HK-2 (cell line): ENCODE measurements around the gene TLX2.
A peak's percentile ranks its signal among the peaks of the same experiment; 100 is the strongest.

Experiments
- DNase-seq: peaks from one replicate; pipeline ENCODE4 v3.0.0-alpha.2; 2018; ENCODE audit not compliant: unreplicated experiment

The TLX2 gene

DNA sequence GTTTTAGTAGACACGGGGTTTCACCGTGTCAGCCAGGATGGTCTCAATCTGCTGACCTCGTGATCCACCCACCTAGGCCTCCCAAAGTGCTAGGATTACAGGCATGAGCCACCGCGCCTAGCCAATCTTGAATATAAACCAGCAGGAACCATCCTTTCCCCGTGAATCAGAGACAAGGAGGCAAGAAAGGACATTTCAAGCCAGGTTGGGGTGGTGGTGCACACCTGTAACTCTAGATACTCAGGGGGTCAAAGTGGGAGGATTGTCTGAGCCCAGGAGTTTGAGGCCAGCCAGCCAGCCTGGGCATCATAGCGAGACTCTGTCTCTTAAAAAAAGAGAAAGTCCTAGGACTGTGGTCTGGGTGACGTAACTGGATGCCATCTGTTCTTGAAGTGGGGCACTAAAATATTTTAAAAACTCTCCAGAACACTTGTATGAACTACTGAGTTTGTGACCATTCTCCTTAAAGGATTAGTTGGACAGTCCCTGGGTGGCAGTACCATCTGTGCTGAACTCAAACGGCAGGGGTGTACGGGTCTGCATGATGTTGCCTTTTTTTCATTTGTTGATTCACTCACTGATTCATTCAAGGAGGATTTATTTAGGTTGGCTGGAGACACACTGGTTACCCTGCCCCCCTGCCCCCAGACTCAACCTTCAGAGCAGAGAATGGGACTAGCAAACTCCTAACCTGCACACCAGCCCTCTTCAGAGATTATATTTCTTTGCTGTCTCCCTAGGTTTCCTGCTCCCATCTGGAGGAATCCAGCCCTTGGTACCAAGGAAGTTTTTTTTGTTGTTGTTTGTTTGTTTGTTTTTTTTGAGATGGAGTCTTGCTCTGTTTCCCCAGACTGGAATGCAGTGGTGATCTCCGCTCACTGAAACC, 2.9 kb upstream of the TLX2 start:
- no peak for DNase-seq

DNA sequence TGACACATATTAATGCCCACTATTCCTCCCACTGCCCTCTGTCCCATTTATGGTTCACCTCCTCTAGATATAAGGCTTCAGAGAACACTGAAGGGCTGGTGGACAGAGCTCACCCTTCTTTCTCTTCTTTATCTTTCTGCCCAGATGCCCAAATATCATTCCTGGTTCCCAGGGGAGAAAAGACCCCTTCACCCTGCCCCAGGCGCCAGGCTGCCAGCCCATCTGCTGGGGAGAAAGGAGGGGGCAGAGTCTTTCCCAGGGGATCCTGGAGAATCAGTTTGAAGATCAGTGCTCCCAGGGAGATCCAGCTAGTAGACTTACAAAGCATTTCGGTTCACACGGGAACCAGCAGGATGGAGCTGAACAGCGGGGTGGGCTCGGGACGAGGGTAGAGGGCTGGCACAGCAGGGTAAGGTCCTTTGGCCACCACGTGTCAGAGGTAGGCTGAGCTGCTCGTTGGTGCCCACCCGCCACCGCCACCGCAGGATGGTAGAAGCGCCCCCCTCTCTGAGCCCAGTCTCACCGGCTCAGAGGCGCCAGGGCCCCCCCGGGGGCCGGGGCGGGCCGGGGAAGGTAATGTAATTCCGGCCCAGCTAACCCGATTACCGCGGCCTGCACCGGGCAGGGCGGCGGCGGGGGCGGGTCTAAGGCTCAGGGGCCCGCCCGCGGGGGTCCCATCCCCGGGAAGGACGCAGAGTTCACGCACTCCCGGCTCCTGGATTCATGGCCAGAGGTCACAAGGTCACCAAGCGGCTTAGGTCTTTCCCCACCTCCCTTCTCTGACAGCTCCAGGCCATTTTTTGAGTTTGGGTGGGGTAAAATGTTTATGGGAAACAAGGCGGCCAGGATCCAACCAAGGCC, 1.3 kb upstream of the TLX2 start:
- DNase-seq: no peak

GRCh38 chr2:74513605-74514367, 464 bp upstream of the TLX2 start:
- DNase-seq: no peak

DNA sequence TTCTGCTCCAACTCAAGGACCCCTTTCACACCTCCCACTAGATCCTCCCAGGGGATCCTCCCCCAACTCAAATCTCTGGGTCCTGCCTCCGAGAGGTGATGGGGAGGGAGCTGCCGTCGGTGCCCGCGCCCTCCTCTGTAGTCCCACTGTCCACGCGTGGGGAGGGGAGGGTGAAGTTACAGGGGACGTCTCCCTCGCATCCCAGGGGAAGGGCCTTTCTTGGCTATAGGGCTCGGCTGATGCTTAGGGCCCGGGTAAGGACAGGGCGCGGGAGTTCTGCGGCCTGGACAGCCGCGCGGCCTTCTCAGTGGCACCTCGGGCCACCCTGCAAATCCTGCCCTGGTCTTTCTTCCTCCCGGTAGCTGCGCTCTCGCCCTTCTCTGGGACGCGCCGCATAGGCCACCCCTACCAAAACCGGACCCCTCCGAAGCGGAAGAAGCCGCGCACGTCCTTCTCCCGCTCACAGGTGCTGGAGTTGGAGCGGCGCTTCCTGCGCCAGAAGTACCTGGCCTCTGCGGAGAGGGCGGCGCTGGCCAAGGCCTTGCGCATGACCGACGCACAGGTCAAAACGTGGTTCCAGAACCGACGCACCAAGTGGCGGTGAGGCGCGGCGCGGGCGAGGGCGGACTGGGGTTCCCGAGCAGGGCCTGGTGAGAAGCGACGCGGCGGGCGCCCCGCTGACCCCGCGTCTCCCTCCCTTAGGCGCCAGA, 1.2 kb downstream of the TLX2 start:
- DNase-seq: no peak

DNA sequence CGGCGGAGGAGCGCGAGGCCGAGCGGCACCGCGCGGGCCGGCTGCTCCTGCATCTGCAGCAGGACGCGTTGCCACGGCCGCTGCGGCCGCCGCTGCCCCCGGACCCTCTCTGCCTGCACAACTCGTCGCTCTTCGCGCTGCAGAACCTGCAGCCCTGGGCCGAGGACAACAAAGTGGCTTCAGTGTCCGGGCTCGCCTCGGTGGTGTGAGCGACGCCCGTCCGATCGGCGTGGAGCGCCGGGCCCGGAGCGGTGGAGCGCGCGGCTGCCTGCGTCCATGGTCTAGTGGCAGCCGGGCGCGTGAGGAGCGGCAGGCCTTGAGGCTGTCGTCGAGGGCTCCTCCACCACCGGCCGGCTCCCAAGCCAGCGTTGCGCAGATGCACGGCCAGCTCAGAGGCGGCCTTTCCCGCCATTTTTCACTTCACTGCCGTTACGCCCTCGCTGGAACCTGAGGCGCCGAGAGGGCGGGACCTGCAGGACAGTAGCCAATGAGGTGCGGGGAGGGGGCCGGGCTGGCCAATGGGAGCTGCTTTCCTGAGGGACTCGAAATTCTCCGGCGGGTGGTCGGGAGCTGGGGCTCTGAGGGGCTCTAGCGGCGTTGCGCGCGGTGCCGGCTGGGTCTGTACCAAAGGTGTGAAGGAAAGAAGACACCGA, 1.9 kb downstream of the TLX2 start:
- DNase-seq: no peak

- no peak for DNase-seq
Observed at GRCh38 chr2:74516650-74517049, 2.4 kb downstream of the TLX2 start.

- no peak for DNase-seq
Observed at GRCh38 chr2:74522516-74522915, 8.3 kb downstream of the TLX2 start.

DNA sequence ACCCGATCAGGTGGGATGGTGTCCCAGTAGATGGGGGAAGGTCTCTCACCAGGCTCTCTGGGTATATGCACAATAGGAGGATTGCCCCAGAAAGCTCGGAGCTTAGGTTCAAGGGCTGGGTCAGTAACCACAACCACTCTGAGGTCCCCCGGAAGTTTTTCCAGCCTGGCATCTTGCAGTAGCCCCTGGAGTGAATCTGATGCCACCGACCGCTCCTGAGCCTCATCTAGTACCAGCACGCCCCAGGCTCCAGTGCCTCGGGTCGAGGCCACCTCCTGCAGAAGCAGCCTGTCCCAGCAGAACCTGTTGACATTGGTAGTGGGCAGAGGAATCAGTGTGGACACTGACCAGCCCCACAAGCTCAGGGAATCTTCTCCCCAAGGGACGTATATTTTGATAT, 9.8 kb downstream of the TLX2 start:
- no peak for DNase-seq

- DNase-seq: no peak
Observed at GRCh38 chr2:74524955-74525716, 10.9 kb downstream of the TLX2 start.

DNA sequence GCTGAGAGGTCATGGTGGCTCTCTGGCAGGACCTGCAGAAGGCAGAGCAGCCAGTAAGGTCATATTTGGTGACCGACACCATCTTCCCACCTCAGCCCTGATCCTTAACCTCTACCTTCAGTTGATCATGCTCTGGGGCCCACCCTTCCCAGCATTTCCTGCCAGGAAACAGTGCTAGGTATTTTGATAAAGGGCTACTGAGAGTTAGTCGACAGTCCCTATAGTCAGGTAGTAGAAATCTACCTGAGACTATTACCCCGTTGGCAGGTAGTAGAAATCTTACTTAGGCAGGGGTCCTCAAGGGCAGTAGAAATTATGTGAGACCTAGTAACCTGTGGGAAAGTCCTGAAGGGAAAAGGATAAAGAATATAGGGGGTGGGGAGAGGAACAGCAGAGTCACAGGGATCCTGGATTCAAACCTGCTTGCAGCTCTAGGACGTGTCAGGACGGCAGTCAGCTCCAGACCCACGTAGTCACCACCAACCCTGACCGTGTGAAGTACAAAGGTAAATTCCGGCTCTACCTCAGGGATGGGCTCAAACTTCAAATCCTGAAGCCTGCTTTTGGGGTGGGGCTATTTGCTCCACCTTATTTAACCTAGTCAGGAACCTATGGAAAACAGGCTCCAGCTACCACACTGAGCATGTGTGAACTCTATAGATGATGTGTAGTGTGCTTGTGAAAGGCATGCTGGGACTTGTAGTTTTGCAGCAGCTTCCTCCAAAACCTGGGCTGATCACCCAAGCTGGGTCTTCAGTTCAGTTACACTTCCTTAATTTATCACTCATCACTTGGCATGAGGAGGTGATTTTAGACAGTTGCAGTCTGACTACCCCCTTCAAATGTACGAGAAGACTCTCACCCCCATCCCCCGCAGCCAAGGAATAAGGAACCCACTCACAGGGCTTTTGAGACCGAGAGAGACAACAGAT, 11.7 kb downstream of the TLX2 start, which contains the start of gene DQX1:
Gene DQX1 (minus strand): TSS at position 515 of the 932 bp plus-strand sequence. CDS start 502 bp downstream, at position 13.
- DNase-seq: no peak

DNA sequence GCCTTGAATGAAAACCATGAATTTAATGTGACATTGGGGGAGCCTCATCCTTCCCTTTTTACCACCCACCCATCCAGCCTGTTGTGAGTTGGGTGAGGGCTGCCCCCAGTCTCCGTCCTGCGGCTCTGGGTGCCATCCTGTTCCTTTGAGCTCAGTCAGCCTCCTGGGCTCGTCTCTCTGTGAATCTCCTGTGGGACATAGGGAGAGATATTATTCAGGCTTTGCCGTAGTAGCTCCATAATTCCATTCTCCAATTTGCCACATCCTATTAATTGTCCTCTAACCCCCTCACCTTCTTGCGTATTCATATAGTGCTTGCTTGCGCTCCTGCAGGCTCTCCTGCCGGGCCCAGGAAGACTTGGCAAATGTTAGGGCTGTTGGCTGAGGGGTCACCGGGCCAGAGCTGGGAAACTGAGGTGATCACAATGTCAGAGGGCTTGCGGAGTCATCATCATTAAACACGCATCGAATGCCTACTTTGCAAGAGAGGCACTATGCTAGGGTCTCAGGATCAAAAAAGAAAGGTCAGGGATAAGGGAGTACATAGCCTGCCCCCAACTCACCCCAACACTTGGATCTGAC, 12.5 kb downstream of the TLX2 start:
- DNase-seq: no peak

DNA sequence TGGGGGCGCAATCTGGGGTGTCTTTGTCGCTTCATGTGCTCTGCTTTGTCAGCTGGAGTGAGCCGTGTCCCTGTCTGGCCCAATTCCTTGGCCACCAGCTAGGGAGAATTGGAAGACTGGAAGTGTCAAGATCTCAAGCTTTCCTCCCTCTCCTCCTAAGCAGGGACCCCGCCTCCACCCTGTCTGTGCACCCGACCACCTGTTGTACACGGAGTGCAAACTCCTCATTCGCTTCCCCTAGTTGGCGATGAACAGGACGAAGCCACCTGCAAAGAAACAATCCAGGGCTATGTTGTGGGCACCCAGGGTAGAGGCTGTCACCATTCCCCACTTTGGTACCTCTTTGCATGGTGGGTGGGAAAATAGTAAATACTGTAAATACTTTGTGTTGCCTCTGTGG, 13.5 kb downstream of the TLX2 start:
- no peak for DNase-seq

DNA sequence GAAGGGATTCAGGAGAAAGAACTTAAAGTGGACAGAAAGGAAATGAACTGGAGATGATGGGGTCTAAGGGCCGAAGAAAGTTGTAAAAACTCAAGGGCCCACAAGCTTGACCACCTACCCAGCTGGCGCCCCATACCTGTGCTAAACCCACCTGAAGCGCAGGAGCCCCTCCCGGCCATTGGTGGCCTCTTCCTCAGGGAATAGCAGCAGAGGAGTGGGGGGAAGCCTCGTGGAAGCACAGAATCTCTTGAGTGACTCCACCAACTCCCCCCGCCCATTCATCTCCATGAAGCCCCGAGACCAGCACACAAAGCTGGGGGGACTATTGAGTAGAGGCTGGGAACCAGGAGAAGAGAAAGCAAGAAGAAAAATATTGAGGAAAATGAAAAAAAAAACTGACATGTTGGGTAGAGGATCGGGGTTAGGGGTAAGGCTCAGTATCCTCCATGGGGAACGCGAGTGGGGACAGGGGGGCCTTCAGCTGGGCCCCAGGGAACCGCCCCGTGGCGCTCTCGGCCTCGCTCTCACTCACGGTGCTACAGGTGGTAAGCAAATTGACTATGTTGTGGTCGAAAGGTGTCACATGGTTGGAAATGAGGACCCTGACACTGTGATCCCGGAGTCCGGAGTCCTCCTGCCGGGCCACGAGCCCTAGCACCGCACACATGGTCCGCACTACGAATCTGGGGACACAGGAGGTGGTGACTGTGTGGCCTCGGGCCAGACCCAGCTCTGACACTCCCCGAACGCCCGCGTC, 14.5 kb downstream of the TLX2 start:
- DNase-seq: no peak

GRCh38 chr2:74529357-74530238, 15.3 kb downstream of the TLX2 start, which contains the start of the genes AUP1 and HTRA2:
Gene AUP1, minus strand, starts transcription at chr2:74529706. Its CDS starts 77 bp downstream, at chr2:74529629.
Gene HTRA2, plus strand, starts transcription at chr2:74529933. Its CDS starts 74 bp downstream, at chr2:74530007.
- DNase-seq: peak; percentile 99

- peak; percentile 36 for DNase-seq
Observed at GRCh38 chr2:74530239-74531187, 16.3 kb downstream of the TLX2 start.
